Fibroblast of peridontal ligament (primary cell): ENCODE measurements around the gene CYP4X1.
"Not testable (repeated sequence)": the region's sequence is repeated elsewhere in the genome, so short reads cannot be mapped to it uniquely, and the experiment has no call there.

Source experiments
- DNase-seq: peaks from one replicate; pipeline ENCODE4 v3.0.0-alpha.2; 2010; ENCODE audit errors: extremely low read depth

CYP4X1 gene

DNA sequence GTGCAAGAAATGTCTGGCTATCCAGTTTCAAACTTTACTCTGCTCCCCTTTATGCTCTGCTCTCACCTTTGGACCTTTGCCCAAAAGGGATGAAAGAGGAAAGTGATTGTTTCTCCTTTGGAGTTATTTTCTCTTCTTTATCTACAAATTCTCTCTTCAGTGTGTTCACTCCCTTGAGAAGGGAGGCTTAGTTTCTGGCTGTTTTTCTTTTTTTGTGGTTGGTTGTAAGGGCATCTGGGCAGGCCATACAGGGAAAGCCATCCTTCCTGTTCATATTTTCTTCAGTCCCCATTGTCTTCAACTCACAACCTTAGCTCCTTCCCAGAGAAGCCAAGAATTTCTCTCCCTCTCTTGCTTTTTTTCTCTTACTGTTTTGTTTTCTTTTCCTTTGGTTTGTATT is 46.0 kb downstream of the CYP4X1 start:
- not testable (repeated sequence) for DNase-seq

DNA sequence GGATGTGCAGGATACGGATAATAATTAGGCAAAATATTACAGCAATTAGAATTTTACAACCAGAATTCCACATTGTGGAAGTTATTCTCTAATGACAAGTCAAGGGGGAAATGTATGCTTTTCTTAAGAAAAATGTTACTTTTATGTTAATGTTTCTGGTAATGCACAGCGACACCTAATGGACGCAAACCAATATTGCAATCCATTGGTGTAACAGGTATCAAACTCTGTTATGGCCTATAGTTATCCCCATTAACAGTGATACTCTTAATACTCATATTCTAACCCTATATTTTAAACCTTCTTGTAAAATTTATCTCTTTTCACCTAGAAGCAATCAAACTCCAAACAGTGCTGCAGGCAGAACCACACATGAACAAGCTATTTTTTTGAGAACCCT is 65.9 kb downstream of the CYP4X1 start:
- DNase-seq, result peak; percentile 26

- not testable (repeated sequence) for DNase-seq
Observed at GRCh38 chr1:47091476-47091875, 68.0 kb downstream of the CYP4X1 start.
